Caco-2 (cell line): ENCODE data around the gene HMGB1. TPM values are rescaled to one million over a fixed set of nuclear protein-coding genes. Genes with fewer than 3 reads are reported as not detected.
A peak's percentile ranks its signal among the peaks of the same experiment; 100 is the strongest.

Experiments used
- BruUV-seq: library from RNA; stranded (reverse); fragments of 400-500 nt; replicated peaks from 2 replicates; lab custom pipeline; 2021; lab: Mats Ljungman, UMichigan
- CTCF ChIA-PET: fragments of 300-600 bp; sonication (Branson Sonifier 250); formaldehyde crosslinking; loops from one replicate; lab custom pipeline; 2022; ENCODE audit warnings: antibody characterized with exemption; lab: Charles Lee
- POLR2A ChIA-PET: fragments of 300-600 bp; sonication (Branson Sonifier 250); formaldehyde crosslinking; loops from one replicate; lab custom pipeline; 2022; ENCODE audit warnings: antibody characterized with exemption; lab: Charles Lee
- DNase-seq, 2 experiments: peaks; one replicate each; pipeline versions ENCODE4 v3.0.0 to v3.0.0-alpha.2; 2020 to 2022
- H3K27me3 ChIP-seq: replicated peaks from 2 replicates; pipeline ENCODE4 v1.6.0; 2011; ENCODE audit warnings: low read length; ENCODE audit not compliant: control insufficient read depth, insufficient read depth
- H3K36me3 ChIP-seq: 2 replicates; pipeline ENCODE4 v1.5.1; 2011; ENCODE audit warnings: low read length; ENCODE audit not compliant: control insufficient read depth, insufficient read depth
- H3K4me1 ChIP-seq: fragments of 250-450 bp; sonication (Bioruptor Pico); 2 replicates; pipeline ENCODE4 v1.5.1; 2020; ENCODE audit warnings: mild to moderate bottlenecking
- H3K4me3 ChIP-seq: 2 replicates; pipeline ENCODE4 v1.5.1; 2011; ENCODE audit warnings: low read depth, mild to moderate bottlenecking, control low read depth, low read length
- H3K9me3 ChIP-seq: fragments of 250-450 bp; sonication (Bioruptor Pico); 2 replicates; pipeline ENCODE4 v1.5.1; 2020; ENCODE audit warnings: mild to moderate bottlenecking, moderate library complexity
- H3K27ac Mint-ChIP-seq: one replicate; pipeline ENCODE4 v1.8.0; 2022; ENCODE audit warnings: mixed read lengths; ENCODE audit not compliant: unreplicated experiment
- H3K27me3 Mint-ChIP-seq: one replicate; pipeline ENCODE4 v1.8.0; 2022; ENCODE audit warnings: mixed read lengths; ENCODE audit not compliant: insufficient read depth, unreplicated experiment
- H3K36me3 Mint-ChIP-seq: one replicate; pipeline ENCODE4 v1.8.0; 2022; ENCODE audit warnings: mild to moderate bottlenecking, mixed read lengths; ENCODE audit not compliant: insufficient read depth, unreplicated experiment
- H3K4me1 Mint-ChIP-seq: one replicate; pipeline ENCODE4 v1.8.0; 2022; ENCODE audit warnings: low read depth, mixed read lengths; ENCODE audit not compliant: unreplicated experiment
- H3K4me3 Mint-ChIP-seq: one replicate; pipeline ENCODE4 v1.8.0; 2022; ENCODE audit warnings: mild to moderate bottlenecking, moderate library complexity, mixed read lengths; ENCODE audit not compliant: unreplicated experiment
- H3K9me3 Mint-ChIP-seq: one replicate; pipeline ENCODE4 v1.8.0; 2022; ENCODE audit warnings: mixed read lengths; ENCODE audit not compliant: unreplicated experiment
- intact Hi-C: fragments of 100-400 bp; cut with micrococcal nuclease; formaldehyde crosslinking; loops from one replicate; pipeline ENCODE4 v1.10.0; 2022; ENCODE audit not compliant: unreplicated experiment
- total RNA-seq: library from RNA; stranded (reverse); gene quantifications from 2 replicates; pipeline ENCODE4 v1.2.3, GENCODE V29; 2022
- TF ChIP-seq, protein P1 (sequence below), 2 experiments: fragments of 200-600 bp in 1 of 2; IDR thresholded peaks; 1 replicate in 1 of 2; 2 replicates in 1 of 2; pipeline versions ENCODE4 v1.5.1 to v1.8.0; 2011 to 2022; ENCODE audit warnings: antibody characterized with exemption in 1 of 2, control low read depth in 1 of 2, inconsistent platforms in 1 of 2, low read depth in 1 of 2, low read length in 1 of 2, mild to moderate bottlenecking in 1 of 2, moderate library complexity in 1 of 2; ENCODE audit not compliant: insufficient read depth in 1 of 2, severe bottlenecking in 1 of 2, unreplicated experiment in 1 of 2

The HMGB1 gene
- total RNA-seq, 1 experiment from 2014 or later = 598 TPM

DNA sequence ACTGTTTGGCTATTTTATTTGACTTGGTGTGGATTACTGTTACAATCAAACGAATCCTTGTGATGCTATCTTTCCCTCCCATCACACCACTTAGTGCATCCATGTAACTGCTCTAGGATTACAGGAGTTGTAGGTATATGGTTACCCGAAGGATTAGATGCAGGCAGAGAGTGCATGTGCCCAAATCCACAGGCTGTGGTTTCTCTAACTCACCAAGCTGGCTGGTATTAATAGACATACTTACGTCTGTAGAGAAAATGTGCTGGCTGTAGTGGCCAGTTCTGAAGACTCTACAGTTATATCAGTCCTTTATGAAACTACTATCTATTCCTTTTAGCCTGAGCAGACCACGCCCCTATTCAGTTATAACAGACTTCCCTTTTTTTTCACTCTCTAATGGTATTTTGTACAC, 1.1 kb upstream of the HMGB1 start:
- ChIA-PET POLR2A (no interaction called here), CTCF (no interaction called here)
- Mint-ChIP-seq H3K36me3 (peaks cover 40% of the 10 kb centered on the region), H3K27me3 (peaks cover 2% of the 10 kb centered on the region), H3K27ac (peak overlapping the region; percentile 100), H3K4me3 (peak overlapping the region; percentile 98), H3K4me1 (no peaks in the 10 kb centered on the region), H3K9me3 (no peaks in the 10 kb centered on the region)
- intact Hi-C loops = loop anchor here (1.0 to 10.0 kb wide), 7 partner anchors 12 to 338 kb away; partner anchors contain the start of genes KATNAL1, UBE2L5 and USPL1
- peaks cover 12% of the 10 kb centered on the region for H3K4me1 ChIP-seq
- peaks cover 1% of the 10 kb centered on the region; the same call in 1 of the 2 replicates for H3K36me3 ChIP-seq
- peak overlapping the region; percentile 45 for H3K4me3 ChIP-seq
- TF ChIP-seq, protein P1, sequence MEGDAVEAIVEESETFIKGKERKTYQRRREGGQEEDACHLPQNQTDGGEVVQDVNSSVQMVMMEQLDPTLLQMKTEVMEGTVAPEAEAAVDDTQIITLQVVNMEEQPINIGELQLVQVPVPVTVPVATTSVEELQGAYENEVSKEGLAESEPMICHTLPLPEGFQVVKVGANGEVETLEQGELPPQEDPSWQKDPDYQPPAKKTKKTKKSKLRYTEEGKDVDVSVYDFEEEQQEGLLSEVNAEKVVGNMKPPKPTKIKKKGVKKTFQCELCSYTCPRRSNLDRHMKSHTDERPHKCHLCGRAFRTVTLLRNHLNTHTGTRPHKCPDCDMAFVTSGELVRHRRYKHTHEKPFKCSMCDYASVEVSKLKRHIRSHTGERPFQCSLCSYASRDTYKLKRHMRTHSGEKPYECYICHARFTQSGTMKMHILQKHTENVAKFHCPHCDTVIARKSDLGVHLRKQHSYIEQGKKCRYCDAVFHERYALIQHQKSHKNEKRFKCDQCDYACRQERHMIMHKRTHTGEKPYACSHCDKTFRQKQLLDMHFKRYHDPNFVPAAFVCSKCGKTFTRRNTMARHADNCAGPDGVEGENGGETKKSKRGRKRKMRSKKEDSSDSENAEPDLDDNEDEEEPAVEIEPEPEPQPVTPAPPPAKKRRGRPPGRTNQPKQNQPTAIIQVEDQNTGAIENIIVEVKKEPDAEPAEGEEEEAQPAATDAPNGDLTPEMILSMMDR (IDR thresholded peaks at IDR 0.05; ENCODE audit: insufficient read depth in 1 of 2, low read depth in 1 of 2, low read length in 1 of 2, severe bottlenecking in 1 of 2, unreplicated experiment in 1 of 2) = no peak
- BruUV-seq = no TSS peak
- H3K27me3 ChIP-seq = no peaks in the 10 kb centered on the region
- H3K9me3 ChIP-seq = no peaks in the 10 kb centered on the region
- DNase-seq = no peak

DNA sequence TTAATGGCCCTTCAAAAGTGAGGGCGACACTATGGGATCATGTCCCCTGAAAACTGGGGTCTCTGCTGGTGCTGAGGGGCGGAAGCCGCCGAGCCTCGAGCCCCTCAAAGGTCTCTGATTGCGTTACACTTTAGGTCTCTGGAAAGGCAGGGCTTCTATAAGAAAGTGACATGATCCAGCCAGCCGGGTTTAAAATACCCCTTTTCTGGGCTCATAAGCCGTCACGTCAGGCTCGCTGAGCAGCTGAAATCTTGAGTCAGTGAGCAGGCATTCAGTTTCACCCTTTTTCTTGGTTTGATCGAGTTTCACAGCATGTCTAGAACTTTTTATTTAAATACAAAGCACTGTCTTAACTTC, 600 bp upstream of the HMGB1 start:
- TF ChIP-seq, protein P1 (IDR thresholded peaks at IDR 0.05; ENCODE audit: insufficient read depth in 1 of 2, low read depth in 1 of 2, low read length in 1 of 2, severe bottlenecking in 1 of 2, unreplicated experiment in 1 of 2) = no peak
- peak overlapping the region; percentile 100 for H3K27ac Mint-ChIP-seq
- Histone ChIP-seq H3K36me3 (peaks cover 1% of the 10 kb centered on the region; the same call in 1 of the 2 replicates), H3K27me3 (no peaks in the 10 kb centered on the region), H3K9me3 (no peaks in the 10 kb centered on the region), H3K4me1 (peaks cover 12% of the 10 kb centered on the region), H3K4me3 (peak overlapping the region; percentile 45)
- ChIA-PET POLR2A (interaction anchor here (0.7 to 1.3 kb wide), 2 partner anchors 151 to 174 kb away, joined by 3 read pairs; no protein-coding TSS in a partner anchor), CTCF (interaction anchor here (0.6 kb wide), 1 partner anchor 45 kb away, joined by 3 read pairs; no protein-coding TSS in a partner anchor)
- intact Hi-C loops = loop anchor here (1.0 to 10.0 kb wide), 7 partner anchors 13 to 338 kb away; partner anchors contain the start of genes KATNAL1, UBE2L5 and USPL1
- peaks cover 45% of the 10 kb centered on the region for H3K36me3 Mint-ChIP-seq
- H3K4me1 Mint-ChIP-seq = no peaks in the 10 kb centered on the region
- peaks cover 2% of the 10 kb centered on the region for H3K27me3 Mint-ChIP-seq
- BruUV-seq = TSS peak; percentile 92
- no peak for DNase-seq
- H3K4me3 Mint-ChIP-seq = peak overlapping the region; percentile 98
- H3K9me3 Mint-ChIP-seq = no peaks in the 10 kb centered on the region

DNA sequence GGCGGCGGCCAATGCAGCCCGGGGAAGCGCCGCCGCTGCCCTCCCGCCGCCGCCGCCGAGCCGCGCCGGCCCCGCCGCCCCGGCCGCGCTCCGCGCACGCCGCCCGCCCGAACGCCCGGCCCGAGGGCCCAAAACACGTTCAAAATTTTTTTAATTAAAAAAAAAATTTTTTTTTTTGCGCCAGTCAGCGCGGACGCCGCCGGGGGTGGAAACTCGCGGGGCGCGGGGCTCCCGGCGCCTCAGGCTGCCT, 468 bp downstream of the HMGB1 start:
- ChIA-PET CTCF (interaction anchor here (0.8 kb wide), 1 partner anchor 152 kb away, joined by 3 read pairs; the partner anchor contains the start of gene USPL1), POLR2A (interaction anchor here (0.6 to 1.3 kb wide), 4 partner anchors 10 to 366 kb away, joined by 3 to 7 read pairs (median 4); no protein-coding TSS in a partner anchor)
- TF ChIP-seq, protein P1 (IDR thresholded peaks at IDR 0.05; ENCODE audit: insufficient read depth in 1 of 2, low read depth in 1 of 2, low read length in 1 of 2, severe bottlenecking in 1 of 2, unreplicated experiment in 1 of 2) = no peak
- Mint-ChIP-seq H3K4me1 (no peaks in the 10 kb centered on the region), H3K4me3 (peak overlapping the region; percentile 98), H3K36me3 (peaks cover 49% of the 10 kb centered on the region), H3K9me3 (no peaks in the 10 kb centered on the region), H3K27me3 (peaks cover 2% of the 10 kb centered on the region), H3K27ac (peak overlapping the region; percentile 100)
- Histone ChIP-seq H3K27me3 (no peaks in the 10 kb centered on the region), H3K4me3 (peak overlapping the region; percentile 52), H3K36me3 (peaks cover 1% of the 10 kb centered on the region; the same call in 1 of the 2 replicates), H3K9me3 (no peaks in the 10 kb centered on the region), H3K4me1 (peaks cover 12% of the 10 kb centered on the region)
- intact Hi-C loops = loop anchor here (5.0 to 10.0 kb wide), 4 partner anchors 43 to 340 kb away; partner anchors contain the start of genes KATNAL1 and UBE2L5
- no TSS peak for BruUV-seq
- DNase-seq = no peak
